SJCRH30 (cell line): Measurements from ENCODE around the gene GLCCI1. TPM values are rescaled to one million over a fixed set of nuclear protein-coding genes. Genes with fewer than 3 reads are reported as not detected.
"Not testable (repeated sequence)": the region's sequence is repeated elsewhere in the genome, so short reads cannot be mapped to it uniquely, and the experiment has no call there.

Experiments
- DNase-seq, 2 experiments: peaks; one replicate each; pipeline ENCODE4 v3.0.0-alpha.2; 2015 to 2020
- H3K27ac ChIP-seq: fragments of 250-450 bp; sonication (Bioruptor Pico); 2 replicates; pipeline ENCODE4 v1.5.1; 2020; ENCODE audit warnings: mild to moderate bottlenecking, moderate library complexity
- H3K27me3 ChIP-seq: fragments of 250-450 bp; sonication (Bioruptor Pico); 2 replicates; pipeline ENCODE4 v1.5.1; 2020; ENCODE audit warnings: mild to moderate bottlenecking, moderate library complexity
- H3K36me3 ChIP-seq: fragments of 250-450 bp; sonication (Bioruptor Pico); 2 replicates; pipeline ENCODE4 v1.5.1; 2020; ENCODE audit warnings: mild to moderate bottlenecking, moderate library complexity
- H3K4me1 ChIP-seq: fragments of 250-450 bp; sonication (Bioruptor Pico); 2 replicates; pipeline ENCODE4 v1.5.1; 2020; ENCODE audit warnings: mild to moderate bottlenecking, moderate library complexity
- H3K4me3 ChIP-seq: fragments of 250-450 bp; sonication (Bioruptor Pico); 2 replicates; pipeline ENCODE4 v1.5.1; 2020; ENCODE audit warnings: mild to moderate bottlenecking, moderate library complexity
- H3K9me3 ChIP-seq: fragments of 250-450 bp; sonication (Bioruptor Pico); replicated peaks from 2 replicates; pipeline ENCODE4 v1.5.1; 2020; ENCODE audit warnings: mild to moderate bottlenecking, moderate library complexity
- total RNA-seq: library from RNA; depleted of rRNA; stranded (reverse); fragments of >200 nt; shearing (Covaris generic); gene quantifications from 2 replicates; pipeline ENCODE4 v1.2.3, GENCODE V29; 2014

GLCCI1 gene
- total RNA-seq, 1 experiment from 2014 or later = 11.8 TPM

GRCh38 chr7:8035192-8035591, 66.6 kb downstream of the GLCCI1 start:
- Histone ChIP-seq H3K4me1 (no peaks in the 10 kb centered on the region), H3K36me3 (0 out of 2 replicates have a peak, but pooled peaks cover 2% of the 10 kb centered on the region), H3K9me3 (no peaks in the 10 kb centered on the region; the same call in 1 of the 2 replicates), H3K4me3 (no peak overlapping the region), H3K27ac (no peak overlapping the region), H3K27me3 (no peaks in the 10 kb centered on the region)
- no peak for DNase-seq

- no peak overlapping the region for H3K4me3 ChIP-seq
- H3K36me3 ChIP-seq = peaks cover 4% of the 10 kb centered on the region; the same call in 1 of the 2 replicates
- H3K9me3 ChIP-seq = no peaks in the 10 kb centered on the region; the same call in 1 of the 2 replicates
- H3K4me1 ChIP-seq = no peaks in the 10 kb centered on the region
- no peak overlapping the region for H3K27ac ChIP-seq
- DNase-seq = peak; percentile 7 to 41
- no peaks in the 10 kb centered on the region for H3K27me3 ChIP-seq
Observed at GRCh38 chr7:8035647-8036518, 67.3 kb downstream of the GLCCI1 start.

GRCh38 chr7:8037151-8037550, 68.6 kb downstream of the GLCCI1 start:
- no peaks in the 10 kb centered on the region; the same call in 1 of the 2 replicates for H3K9me3 ChIP-seq
- no peak overlapping the region for H3K4me3 ChIP-seq

GRCh38 chr7:8040768-8041369, 72.3 kb downstream of the GLCCI1 start:
- H3K27me3 ChIP-seq = no peaks in the 10 kb centered on the region
- no peak for DNase-seq
- H3K9me3 ChIP-seq = no peaks in the 10 kb centered on the region; the same call in 1 of the 2 replicates
- no peak overlapping the region for H3K27ac ChIP-seq
- peaks cover 4% of the 10 kb centered on the region; the same call in 1 of the 2 replicates for H3K36me3 ChIP-seq
- no peak overlapping the region for H3K4me3 ChIP-seq
- H3K4me1 ChIP-seq = no peaks in the 10 kb centered on the region

More at GRCh38 chr7:8037151-8037550, 68.6 kb downstream of the GLCCI1 start:
- Histone ChIP-seq H3K27me3 (no peaks in the 10 kb centered on the region), H3K4me1 (no peaks in the 10 kb centered on the region), H3K36me3 (peaks cover 4% of the 10 kb centered on the region; the same call in 1 of the 2 replicates), H3K27ac (no peak overlapping the region)
- DNase-seq = no peak

GRCh38 chr7:8042796-8043535, 74.4 kb downstream of the GLCCI1 start:
- Histone ChIP-seq H3K4me3 (no peak overlapping the region), H3K36me3 (peaks cover 4% of the 10 kb centered on the region; the same call in 1 of the 2 replicates), H3K27ac (no peak overlapping the region), H3K27me3 (no peaks in the 10 kb centered on the region), H3K4me1 (no peaks in the 10 kb centered on the region), H3K9me3 (no peaks in the 10 kb centered on the region; the same call in 1 of the 2 replicates)
- DNase-seq = no peak

- Histone ChIP-seq H3K9me3 (no peaks in the 10 kb centered on the region), H3K4me1 (no peaks in the 10 kb centered on the region), H3K4me3 (no peak overlapping the region), H3K36me3 (peaks cover 3% of the 10 kb centered on the region; the same call in 1 of the 2 replicates), H3K27ac (no peak overlapping the region), H3K27me3 (no peaks in the 10 kb centered on the region)
- DNase-seq = no peak
Observed at GRCh38 chr7:8044761-8045430, 76.3 kb downstream of the GLCCI1 start.

GRCh38 chr7:8048067-8048466, 79.5 kb downstream of the GLCCI1 start:
- not testable (repeated sequence) for H3K4me1 ChIP-seq, H3K27me3 ChIP-seq, H3K36me3 ChIP-seq, H3K4me3 ChIP-seq, H3K27ac ChIP-seq, H3K9me3 ChIP-seq, DNase-seq

GRCh38 chr7:8051373-8051772, 82.8 kb downstream of the GLCCI1 start:
- no peaks in the 10 kb centered on the region for H3K27me3 ChIP-seq
- DNase-seq = no peak
- H3K36me3 ChIP-seq = no peaks in the 10 kb centered on the region; the same call in 1 of the 2 replicates
- H3K4me1 ChIP-seq = no peaks in the 10 kb centered on the region
- H3K27ac ChIP-seq = no peak overlapping the region
- H3K9me3 ChIP-seq = no peaks in the 10 kb centered on the region
- no peak overlapping the region for H3K4me3 ChIP-seq

- Histone ChIP-seq H3K4me1 (no peaks in the 10 kb centered on the region), H3K27ac (no peak overlapping the region), H3K27me3 (no peaks in the 10 kb centered on the region), H3K36me3 (no peaks in the 10 kb centered on the region; the same call in 1 of the 2 replicates), H3K9me3 (no peaks in the 10 kb centered on the region), H3K4me3 (no peak overlapping the region)
- no peak for DNase-seq
Observed at GRCh38 chr7:8051998-8052397, 83.4 kb downstream of the GLCCI1 start.

GRCh38 chr7:8052824-8053223, 84.2 kb downstream of the GLCCI1 start:
- no peak for DNase-seq
- no peak overlapping the region for H3K4me3 ChIP-seq
- no peaks in the 10 kb centered on the region for H3K27me3 ChIP-seq
- H3K27ac ChIP-seq = no peak overlapping the region
- H3K4me1 ChIP-seq = no peaks in the 10 kb centered on the region
- H3K9me3 ChIP-seq = no peaks in the 10 kb centered on the region
- no peaks in the 10 kb centered on the region; the same call in 1 of the 2 replicates for H3K36me3 ChIP-seq

GRCh38 chr7:8056439-8056838, 87.8 kb downstream of the GLCCI1 start:
- H3K27ac ChIP-seq = no peak overlapping the region
- DNase-seq = no peak
- no peaks in the 10 kb centered on the region for H3K27me3 ChIP-seq
- H3K36me3 ChIP-seq = no peaks in the 10 kb centered on the region; the same call in 1 of the 2 replicates
- H3K4me1 ChIP-seq = no peaks in the 10 kb centered on the region
- H3K4me3 ChIP-seq = no peak overlapping the region
- no peaks in the 10 kb centered on the region for H3K9me3 ChIP-seq

- Histone ChIP-seq H3K27ac (no peak overlapping the region), H3K36me3 (no peaks in the 10 kb centered on the region; the same call in 1 of the 2 replicates), H3K4me1 (no peaks in the 10 kb centered on the region), H3K4me3 (no peak overlapping the region), H3K27me3 (no peaks in the 10 kb centered on the region), H3K9me3 (no peaks in the 10 kb centered on the region)
- DNase-seq = no peak
Observed at GRCh38 chr7:8057566-8057965, 89.0 kb downstream of the GLCCI1 start.

- H3K4me1 ChIP-seq = no peaks in the 10 kb centered on the region
- H3K9me3 ChIP-seq = no peaks in the 10 kb centered on the region
- H3K27ac ChIP-seq = no peak overlapping the region
- H3K36me3 ChIP-seq = no peaks in the 10 kb centered on the region; the same call in 1 of the 2 replicates
- H3K4me3 ChIP-seq = no peak overlapping the region
- DNase-seq = no peak
- no peaks in the 10 kb centered on the region for H3K27me3 ChIP-seq
Observed at GRCh38 chr7:8058322-8058721, 89.7 kb downstream of the GLCCI1 start.

- no peak for DNase-seq
- Histone ChIP-seq H3K27ac (no peak overlapping the region), H3K36me3 (no peaks in the 10 kb centered on the region; the same call in 1 of the 2 replicates), H3K27me3 (no peaks in the 10 kb centered on the region), H3K9me3 (no peaks in the 10 kb centered on the region), H3K4me1 (no peaks in the 10 kb centered on the region), H3K4me3 (no peak overlapping the region)
Observed at GRCh38 chr7:8058852-8059251, 90.3 kb downstream of the GLCCI1 start.
